SH-SY5Y (cell line): Measurements from ENCODE around the gene PLD4.

Experiments used
- GATA2 ChIP-seq: IDR thresholded peaks from 2 replicates; pipeline ENCODE4 v1.6.1; 2011; ENCODE audit warnings: mild to moderate bottlenecking, low read depth, low read length
- GATA3 ChIP-seq: IDR thresholded peaks from 2 replicates; pipeline ENCODE4 v1.6.1; 2011; ENCODE audit warnings: low read depth, mild to moderate bottlenecking, low read length, moderate library complexity

DNA sequence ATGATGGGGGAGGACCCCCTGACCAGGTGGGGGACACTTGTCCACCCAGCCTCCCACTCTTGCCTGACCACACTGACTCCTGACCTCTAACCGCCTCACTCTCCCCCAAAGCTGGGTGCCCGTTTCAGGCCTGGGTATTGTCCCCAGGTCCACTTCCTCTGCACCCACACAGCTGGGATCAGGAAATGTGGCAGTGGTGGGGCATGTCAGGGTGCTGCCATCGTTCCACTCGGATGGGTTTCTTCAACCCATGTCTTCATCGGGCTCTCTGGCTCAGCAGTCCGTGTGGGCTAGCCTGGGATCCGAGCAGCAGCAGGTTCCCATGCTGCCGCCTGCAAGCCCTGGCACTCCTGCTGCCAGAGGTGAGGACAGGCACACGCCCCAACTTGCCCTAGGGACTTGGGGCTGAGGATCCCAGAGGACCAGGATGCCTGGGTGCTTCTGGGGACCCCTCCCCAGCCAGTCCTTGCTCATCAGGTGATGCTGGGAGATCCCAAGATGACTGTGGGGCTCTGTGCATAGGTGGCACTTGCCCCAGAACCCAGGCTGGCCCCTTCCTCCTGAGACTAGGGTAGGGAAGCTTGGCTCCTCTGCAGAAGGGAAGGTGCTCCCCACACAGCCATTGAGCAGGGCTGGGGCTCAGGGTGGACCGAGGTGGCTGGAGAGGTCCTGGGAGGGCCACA is 58.0 kb downstream of the PLD4 start:
- TF ChIP-seq GATA3 (no peak), GATA2 (no peak)
